SU-DHL-6 (cell line): Measurements from ENCODE around the gene FAM117A.

Experiments used
- H2AFZ ChIP-seq: fragments of 200-600 bp; sonication (generic); 2 replicates; pipeline ENCODE4 v1.6.1; 2014; ENCODE audit warnings: low read depth, mild to moderate bottlenecking, moderate library complexity, mixed read lengths, antibody characterized with exemption, low read length; ENCODE audit not compliant: severe bottlenecking
- H3F3A ChIP-seq: fragments of 200-600 bp; shearing (Covaris generic); 2 replicates; pipeline ENCODE4 v1.6.0; 2016; ENCODE audit warnings: antibody characterized with exemption, mild to moderate bottlenecking; ENCODE audit not compliant: insufficient read depth
- H3K27ac ChIP-seq: fragments of 200-600 bp; sonication (generic); 2 replicates; pipeline ENCODE4 v1.5.1; 2016; ENCODE audit warnings: low read depth, mild to moderate bottlenecking, low read length, moderate library complexity, mixed read lengths
- H3K27me3 ChIP-seq: fragments of 200-600 bp; sonication (generic), shearing (Covaris generic); 2 replicates; pipeline ENCODE4 v1.6.0; 2014; ENCODE audit warnings: mild to moderate bottlenecking, low read length
- H3K36me3 ChIP-seq: fragments of 200-600 bp; sonication (generic); 2 replicates; pipeline ENCODE4 v1.6.1; 2014; ENCODE audit warnings: mild to moderate bottlenecking, low read length, mixed read lengths
- H3K4me2 ChIP-seq: fragments of 300-600, 200-600 bp; shearing (Covaris generic), sonication (generic); 2 replicates; pipeline ENCODE4 v1.6.0; 2014; ENCODE audit warnings: low read length, low read depth, mild to moderate bottlenecking; ENCODE audit not compliant: poor library complexity, severe bottlenecking
- H3K4me3 ChIP-seq: fragments of 200-600 bp; sonication (generic); 2 replicates; pipeline ENCODE4 v1.5.1; 2014; ENCODE audit warnings: antibody characterized with exemption, low read length, mild to moderate bottlenecking, mixed read lengths; ENCODE audit not compliant: insufficient read depth, poor library complexity, severe bottlenecking
- H3K79me2 ChIP-seq: fragments of 200-600 bp; sonication (generic); 2 replicates; pipeline ENCODE4 v1.6.1; 2014; ENCODE audit warnings: mild to moderate bottlenecking, low read length, moderate library complexity; ENCODE audit not compliant: insufficient read depth
- H3K9ac ChIP-seq: fragments of 200-600 bp; sonication (generic); 2 replicates; pipeline ENCODE4 v1.7.0; 2014; ENCODE audit warnings: mild to moderate bottlenecking, low read length
- H3K9me2 ChIP-seq: fragments of 200-600 bp; sonication (generic); replicated peaks from 2 replicates; pipeline ENCODE4 v1.6.1; 2014; ENCODE audit warnings: low read length; ENCODE audit not compliant: insufficient read depth
- H3K9me3 ChIP-seq: fragments of 200-600 bp; sonication (generic); 2 replicates; pipeline ENCODE4 v1.6.1; 2014; ENCODE audit warnings: low read length, mixed read lengths; ENCODE audit not compliant: insufficient read depth
- H4K20me1 ChIP-seq: fragments of 200-600 bp; sonication (generic); 2 replicates; pipeline ENCODE4 v1.6.1; 2014; ENCODE audit warnings: low read depth, mild to moderate bottlenecking, antibody characterized with exemption, low read length, moderate library complexity, mixed read lengths
- EZH2phosphoT487 ChIP-seq: fragments of 200-600 bp; sonication (generic), shearing (Covaris generic); conservative IDR thresholded peaks from 2 replicates; pipeline ENCODE4 v1.6.1; 2018; ENCODE audit warnings: mild to moderate bottlenecking, antibody characterized with exemption, low read length, moderate library complexity, mixed read lengths
- TF ChIP-seq, protein P1 (sequence below): fragments of 200-600 bp; sonication (generic); IDR thresholded peaks from one replicate; pipeline ENCODE4 v1.5.1; 2017; ENCODE audit warnings: antibody characterized with exemption, mild to moderate bottlenecking, low read length, moderate library complexity; ENCODE audit not compliant: insufficient read depth, poor library complexity, severe bottlenecking

FAM117A gene, protein sequence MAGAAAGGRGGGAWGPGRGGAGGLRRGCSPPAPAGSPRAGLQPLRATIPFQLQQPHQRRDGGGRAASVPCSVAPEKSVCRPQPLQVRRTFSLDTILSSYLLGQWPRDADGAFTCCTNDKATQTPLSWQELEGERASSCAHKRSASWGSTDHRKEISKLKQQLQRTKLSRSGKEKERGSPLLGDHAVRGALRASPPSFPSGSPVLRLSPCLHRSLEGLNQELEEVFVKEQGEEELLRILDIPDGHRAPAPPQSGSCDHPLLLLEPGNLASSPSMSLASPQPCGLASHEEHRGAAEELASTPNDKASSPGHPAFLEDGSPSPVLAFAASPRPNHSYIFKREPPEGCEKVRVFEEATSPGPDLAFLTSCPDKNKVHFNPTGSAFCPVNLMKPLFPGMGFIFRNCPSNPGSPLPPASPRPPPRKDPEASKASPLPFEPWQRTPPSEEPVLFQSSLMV

DNA sequence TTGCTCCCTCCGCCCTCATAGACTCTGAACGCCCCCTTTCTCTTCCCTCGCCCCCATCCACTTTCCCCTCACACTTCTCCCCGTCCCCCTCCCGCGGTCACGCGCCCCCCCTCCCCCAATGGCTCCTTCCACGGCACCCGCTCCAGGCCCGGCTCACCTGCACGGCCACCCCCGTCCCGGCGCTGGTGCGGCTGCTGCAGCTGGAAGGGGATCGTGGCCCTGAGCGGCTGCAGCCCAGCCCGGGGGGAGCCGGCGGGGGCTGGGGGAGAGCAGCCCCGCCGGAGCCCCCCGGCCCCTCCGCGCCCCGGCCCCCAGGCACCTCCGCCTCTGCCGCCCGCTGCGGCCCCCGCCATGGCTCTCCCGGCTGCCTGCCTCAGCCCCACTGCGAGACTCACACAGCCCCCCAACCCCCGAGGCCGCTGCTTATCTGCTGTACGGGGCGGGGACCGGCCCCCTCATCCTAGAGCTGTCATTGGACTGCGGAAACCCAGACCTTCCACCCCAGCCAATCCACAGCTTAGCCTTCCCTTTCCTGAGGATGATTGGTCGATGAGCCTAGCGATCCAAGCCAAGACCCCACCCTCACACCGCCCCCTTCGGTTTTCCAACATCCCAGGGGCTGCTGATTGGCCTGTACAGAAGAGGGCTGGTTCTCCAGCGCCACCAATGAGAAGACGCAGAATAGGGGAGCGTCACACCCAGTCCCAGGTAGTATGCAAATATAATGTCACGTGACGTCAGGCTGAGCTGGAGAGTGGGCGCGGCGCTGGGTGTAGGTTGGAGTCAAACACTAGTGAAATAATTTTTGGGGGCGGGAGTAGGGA lies at the start of gene FAM117A:
TSS of gene FAM117A (minus strand) at position 397 of the 824 bp plus-strand sequence. CDS start at position 353, 44 bp downstream.
- Histone ChIP-seq H3K9ac (peak within 1 kb of the TSS; percentile 49), H2AFZ (peak within 1 kb of the TSS; percentile 63), H3K27me3 (no peaks in the 10 kb centered on the region), H4K20me1 (no peaks in the 10 kb centered on the region), H3F3A (no peaks in the 10 kb centered on the region), H3K27ac (no peak within 1 kb of the TSS), H3K36me3 (no peaks in the 10 kb centered on the region), H3K4me3 (peak within 1 kb of the TSS; percentile 43), H3K9me3 (no peaks in the 10 kb centered on the region), H3K79me2 (no peaks in the 10 kb centered on the region), H3K9me2 (no peaks in the 10 kb centered on the region), H3K4me2 (peak within 1 kb of the TSS; percentile 54)
- TF ChIP-seq, protein P1, sequence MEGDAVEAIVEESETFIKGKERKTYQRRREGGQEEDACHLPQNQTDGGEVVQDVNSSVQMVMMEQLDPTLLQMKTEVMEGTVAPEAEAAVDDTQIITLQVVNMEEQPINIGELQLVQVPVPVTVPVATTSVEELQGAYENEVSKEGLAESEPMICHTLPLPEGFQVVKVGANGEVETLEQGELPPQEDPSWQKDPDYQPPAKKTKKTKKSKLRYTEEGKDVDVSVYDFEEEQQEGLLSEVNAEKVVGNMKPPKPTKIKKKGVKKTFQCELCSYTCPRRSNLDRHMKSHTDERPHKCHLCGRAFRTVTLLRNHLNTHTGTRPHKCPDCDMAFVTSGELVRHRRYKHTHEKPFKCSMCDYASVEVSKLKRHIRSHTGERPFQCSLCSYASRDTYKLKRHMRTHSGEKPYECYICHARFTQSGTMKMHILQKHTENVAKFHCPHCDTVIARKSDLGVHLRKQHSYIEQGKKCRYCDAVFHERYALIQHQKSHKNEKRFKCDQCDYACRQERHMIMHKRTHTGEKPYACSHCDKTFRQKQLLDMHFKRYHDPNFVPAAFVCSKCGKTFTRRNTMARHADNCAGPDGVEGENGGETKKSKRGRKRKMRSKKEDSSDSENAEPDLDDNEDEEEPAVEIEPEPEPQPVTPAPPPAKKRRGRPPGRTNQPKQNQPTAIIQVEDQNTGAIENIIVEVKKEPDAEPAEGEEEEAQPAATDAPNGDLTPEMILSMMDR = no peak
- no peak for TF ChIP-seq EZH2phosphoT487

DNA sequence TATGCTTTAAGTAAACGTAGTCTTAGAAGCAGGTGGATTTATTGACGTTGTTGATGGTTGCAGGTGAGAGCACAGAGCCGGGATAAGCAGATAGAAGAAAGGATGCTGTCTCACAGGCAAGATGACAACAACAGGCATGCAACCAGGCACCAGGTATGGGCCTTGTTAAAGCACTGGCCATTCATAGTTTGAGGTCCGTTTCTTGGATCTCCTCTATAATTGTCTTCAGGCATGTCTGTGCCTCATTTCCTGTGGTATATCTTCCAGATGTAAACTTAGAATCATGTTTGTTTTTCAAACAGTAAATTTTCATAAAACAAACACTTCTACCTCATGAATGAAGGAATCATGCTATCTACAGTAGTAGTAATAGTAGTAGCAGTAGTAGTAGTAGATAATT lies 45.1 kb upstream of the FAM117A start:
- TF ChIP-seq, protein P1 = no peak
- TF ChIP-seq EZH2phosphoT487 = no peak
- Histone ChIP-seq H4K20me1 (no peaks in the 10 kb centered on the region; the same call in 1 of the 2 replicates), H3K79me2 (peaks cover 15% of the 10 kb centered on the region; the same call in 1 of the 2 replicates), H3K4me3 (no peak overlapping the region), H3K36me3 (peaks cover 27% of the 10 kb centered on the region), H3F3A (peaks cover 5% of the 10 kb centered on the region; the same call in 1 of the 2 replicates), H3K9ac (no peak overlapping the region), H3K27me3 (no peaks in the 10 kb centered on the region), H3K9me2 (no peaks in the 10 kb centered on the region), H2AFZ (no peak overlapping the region), H3K27ac (no peak overlapping the region), H3K4me2 (no peak overlapping the region), H3K9me3 (no peaks in the 10 kb centered on the region)

DNA sequence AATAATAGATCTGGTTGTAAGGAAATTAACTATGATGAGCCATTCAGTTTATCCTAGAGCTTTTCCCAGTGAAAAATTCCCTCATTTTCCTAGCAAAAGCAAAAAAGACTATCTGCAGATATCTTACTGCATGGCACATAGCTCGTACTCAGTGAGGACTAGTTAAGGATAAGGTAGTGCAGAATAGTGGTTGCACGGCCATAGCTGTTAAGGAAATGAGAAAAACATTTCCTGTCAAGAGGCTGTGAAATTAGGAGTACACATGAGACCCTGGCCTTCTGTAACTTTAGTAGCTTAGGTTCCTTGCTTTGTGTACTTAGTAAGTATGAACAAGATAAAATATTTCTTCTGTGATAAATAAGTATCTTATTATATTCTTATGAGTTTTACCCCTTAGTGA lies 34.8 kb upstream of the FAM117A start:
- Histone ChIP-seq H3K9me2 (no peaks in the 10 kb centered on the region), H3K27me3 (no peaks in the 10 kb centered on the region), H3K9ac (no peak overlapping the region), H3F3A (no peaks in the 10 kb centered on the region), H3K4me2 (no peak overlapping the region), H3K9me3 (no peaks in the 10 kb centered on the region), H3K79me2 (peaks cover 41% of the 10 kb centered on the region), H4K20me1 (peaks cover 8% of the 10 kb centered on the region; the same call in 1 of the 2 replicates), H3K36me3 (peaks cover 20% of the 10 kb centered on the region), H2AFZ (no peak overlapping the region), H3K4me3 (no peak overlapping the region), H3K27ac (no peak overlapping the region)
- TF ChIP-seq EZH2phosphoT487 = no peak
- TF ChIP-seq, protein P1 = no peak
